ENCODE measurements around the gene TP73. TPM values are rescaled to one million over a fixed set of nuclear protein-coding genes. Genes with fewer than 3 reads are reported as not detected.

TP73 gene
- total RNA-seq, 1 donor from 2014 or later, result 0.05 TPM

GRCh38 chr1:3770047-3770765 is 117.9 kb downstream of the TP73 start:
- no peak for DNase-seq
- Histone ChIP-seq H3K4me1 (peaks cover 41% of the 10 kb centered on the region), H3K27me3 (ENCODE audit: low read depth) (peaks cover 32% of the 10 kb centered on the region), H3K9me3 (replicated peaks) (no peaks in the 10 kb centered on the region), H3K36me3 (no peaks in the 10 kb centered on the region), H3K4me3 (no peak overlapping the region), H3K27ac (replicated peaks) (no peak overlapping the region)
- no peak for TF ChIP-seq CTCF (IDR thresholded peaks at IDR 0.05; ENCODE audit: borderline replicate concordance)
- intact Hi-C loops (cut with micrococcal nuclease), result no loop called here

GRCh38 chr1:3771108-3772026 is 119.1 kb downstream of the TP73 start:
- no peak for DNase-seq
- TF ChIP-seq CTCF (IDR thresholded peaks at IDR 0.05; ENCODE audit: borderline replicate concordance), result no peak
- Histone ChIP-seq H3K27me3 (ENCODE audit: low read depth) (peaks cover 27% of the 10 kb centered on the region), H3K9me3 (replicated peaks) (no peaks in the 10 kb centered on the region), H3K4me1 (peaks cover 52% of the 10 kb centered on the region), H3K4me3 (peak overlapping the region; percentile 74), H3K36me3 (no peaks in the 10 kb centered on the region), H3K27ac (replicated peaks) (peak overlapping the region; percentile 55)
- intact Hi-C loops (cut with micrococcal nuclease), result no loop called here

GRCh38 chr1:3772027-3772714 is 119.9 kb downstream of the TP73 start:
- peaks cover 19% of the 10 kb centered on the region for H3K27me3 ChIP-seq (ENCODE audit: low read depth)
- peak; percentile 92 for DNase-seq
- H3K4me3 ChIP-seq, result peak overlapping the region; percentile 74
- H3K9me3 ChIP-seq (replicated peaks), result no peaks in the 10 kb centered on the region
- H3K4me1 ChIP-seq, result peaks cover 52% of the 10 kb centered on the region
- no peak for TF ChIP-seq CTCF (IDR thresholded peaks at IDR 0.05; ENCODE audit: borderline replicate concordance)
- intact Hi-C loops (cut with micrococcal nuclease), result no loop called here
- no peaks in the 10 kb centered on the region for H3K36me3 ChIP-seq
- peak overlapping the region; percentile 83 for H3K27ac ChIP-seq (replicated peaks)

GRCh38 chr1:3772715-3773571 is 120.6 kb downstream of the TP73 start, which contains the start of gene SMIM1:
SMIM1 (plus strand) TSS chr1:3772749; CDS start chr1:3775374, 2,625 bp downstream.
- peaks cover 52% of the 10 kb centered on the region for H3K4me1 ChIP-seq
- intact Hi-C loops (cut with micrococcal nuclease), result no loop called here
- TF ChIP-seq CTCF (IDR thresholded peaks at IDR 0.05; ENCODE audit: borderline replicate concordance), result no peak
- no peaks in the 10 kb centered on the region for H3K36me3 ChIP-seq
- DNase-seq, result no peak
- no peaks in the 10 kb centered on the region for H3K9me3 ChIP-seq (replicated peaks)
- H3K4me3 ChIP-seq, result peak within 1 kb of the TSS; percentile 74
- peaks cover 16% of the 10 kb centered on the region for H3K27me3 ChIP-seq (ENCODE audit: low read depth)
- peak within 1 kb of the TSS; percentile 83 for H3K27ac ChIP-seq (replicated peaks)

All from left ventricle myocardium inferior (tissue), 1 donor.